ENCODE measurements around the gene MLLT6. TPM values are rescaled to one million over a fixed set of nuclear protein-coding genes. Genes with fewer than 3 reads are reported as not detected.

The MLLT6 gene
- total and polyA plus RNA-seq, 7 donors = 16.3 to 120 (median 78.5) TPM

DNA sequence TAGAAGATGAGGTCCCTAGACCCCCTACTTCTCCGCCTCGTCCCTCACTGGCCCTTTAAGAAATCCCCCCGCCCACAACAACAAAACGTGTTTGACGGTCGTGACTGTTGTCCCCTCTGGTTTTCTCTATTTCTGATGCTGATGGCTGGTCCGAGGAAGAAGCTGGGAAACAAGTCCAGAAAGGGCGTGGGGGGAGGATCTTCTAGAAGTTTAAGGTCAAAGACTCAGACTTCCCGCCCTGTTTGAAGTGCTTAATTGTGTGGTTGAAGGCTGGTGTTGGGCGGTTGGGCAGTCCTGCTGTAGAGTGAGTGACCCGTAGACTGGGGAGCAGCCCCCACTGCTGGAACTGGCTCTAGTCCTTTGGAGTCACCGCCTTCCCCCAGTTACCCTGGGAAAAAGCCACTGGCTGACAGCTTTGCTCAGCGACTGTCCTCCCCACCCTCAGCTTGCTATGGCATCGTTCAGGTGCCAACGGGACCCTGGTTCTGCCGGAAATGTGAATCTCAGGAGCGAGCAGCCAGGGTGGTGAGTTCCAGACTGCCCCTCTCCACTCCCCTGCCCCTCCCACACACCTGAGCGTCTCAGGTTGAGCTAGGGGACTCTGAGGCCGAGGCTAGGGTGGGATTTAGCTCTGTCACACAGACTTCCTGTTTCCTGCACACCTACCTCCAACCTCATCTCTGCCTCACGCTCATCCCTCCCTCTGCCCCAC, 1.6 kb downstream of the MLLT6 start:
- TF ChIP-seq, protein P1, sequence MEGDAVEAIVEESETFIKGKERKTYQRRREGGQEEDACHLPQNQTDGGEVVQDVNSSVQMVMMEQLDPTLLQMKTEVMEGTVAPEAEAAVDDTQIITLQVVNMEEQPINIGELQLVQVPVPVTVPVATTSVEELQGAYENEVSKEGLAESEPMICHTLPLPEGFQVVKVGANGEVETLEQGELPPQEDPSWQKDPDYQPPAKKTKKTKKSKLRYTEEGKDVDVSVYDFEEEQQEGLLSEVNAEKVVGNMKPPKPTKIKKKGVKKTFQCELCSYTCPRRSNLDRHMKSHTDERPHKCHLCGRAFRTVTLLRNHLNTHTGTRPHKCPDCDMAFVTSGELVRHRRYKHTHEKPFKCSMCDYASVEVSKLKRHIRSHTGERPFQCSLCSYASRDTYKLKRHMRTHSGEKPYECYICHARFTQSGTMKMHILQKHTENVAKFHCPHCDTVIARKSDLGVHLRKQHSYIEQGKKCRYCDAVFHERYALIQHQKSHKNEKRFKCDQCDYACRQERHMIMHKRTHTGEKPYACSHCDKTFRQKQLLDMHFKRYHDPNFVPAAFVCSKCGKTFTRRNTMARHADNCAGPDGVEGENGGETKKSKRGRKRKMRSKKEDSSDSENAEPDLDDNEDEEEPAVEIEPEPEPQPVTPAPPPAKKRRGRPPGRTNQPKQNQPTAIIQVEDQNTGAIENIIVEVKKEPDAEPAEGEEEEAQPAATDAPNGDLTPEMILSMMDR (IDR thresholded peaks at IDR 0.05) = no peak
- 15 to 24% (median 19%) methylated on average over 20 of the region's 20 CpGs for WGBS, 3 donors
- ATAC-seq = no peak
- Histone ChIP-seq H3K27me3 (ENCODE audit: insufficient read depth in 3 of 3, low read length in 2 of 3) (no peaks in the 10 kb centered on the region), H3K27ac (peak overlapping the region; percentile 98), H3K36me3 (ENCODE audit: insufficient read depth in 1 of 2, low read depth in 1 of 2) (peaks cover 0 to 42% of the 10 kb centered on the region in 2 donors), H3K9me3 (no peaks in the 10 kb centered on the region), H3K4me1 (peaks cover 56% of the 10 kb centered on the region), H3K4me3 (peak overlapping the region; percentile 97)
- intact Hi-C loops (cut with DNase I) = no loop called here
- no peak for DNase-seq

DNA sequence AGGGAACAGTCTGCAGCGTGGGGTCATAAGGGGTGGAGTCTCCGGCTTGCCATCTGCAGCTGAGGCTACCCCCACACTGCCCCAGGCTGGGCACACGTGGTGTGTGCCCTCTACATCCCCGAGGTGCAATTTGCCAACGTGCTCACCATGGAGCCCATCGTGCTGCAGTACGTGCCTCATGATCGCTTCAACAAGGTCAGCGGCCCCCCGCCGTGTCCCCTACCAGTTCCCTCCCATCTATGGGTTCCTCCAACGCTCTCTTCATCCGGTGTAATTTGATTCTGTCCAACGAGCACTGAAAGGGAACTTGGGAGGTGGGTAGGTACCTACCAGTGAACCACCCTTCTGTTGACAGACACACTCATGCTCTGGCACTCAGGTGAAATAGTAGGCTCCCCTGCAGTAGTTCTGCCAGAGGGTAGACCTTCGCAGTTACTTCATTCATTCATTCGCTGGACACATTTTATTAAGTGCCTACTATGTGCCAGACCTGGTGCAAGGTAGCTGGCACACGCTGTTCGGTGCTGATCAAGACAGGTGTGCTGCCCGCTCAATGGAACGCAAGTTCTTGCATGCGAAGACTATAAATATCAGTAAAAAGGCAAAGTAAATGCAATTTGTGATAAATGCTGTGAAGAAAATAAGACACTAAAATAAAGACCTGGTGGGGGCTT, 2.7 kb downstream of the MLLT6 start:
- H3K4me3 ChIP-seq = peak overlapping the region; percentile 97
- H3K4me1 ChIP-seq = peaks cover 62% of the 10 kb centered on the region
- intact Hi-C loops (cut with DNase I) = no loop called here
- H3K9me3 ChIP-seq = no peaks in the 10 kb centered on the region
- peaks cover 0 to 53% of the 10 kb centered on the region in 2 donors for H3K36me3 ChIP-seq (ENCODE audit: insufficient read depth in 1 of 2, low read depth in 1 of 2)
- WGBS, 3 donors = 65 to 79% (median 73%) methylated on average over 21 of the region's 21 CpGs
- ATAC-seq (no peak), DNase-seq (no peak)
- no peaks in the 10 kb centered on the region for H3K27me3 ChIP-seq (ENCODE audit: insufficient read depth in 3 of 3, low read length in 2 of 3)
- TF ChIP-seq, protein P1 (IDR thresholded peaks at IDR 0.05) = no peak
- peak overlapping the region; percentile 98 for H3K27ac ChIP-seq

DNA sequence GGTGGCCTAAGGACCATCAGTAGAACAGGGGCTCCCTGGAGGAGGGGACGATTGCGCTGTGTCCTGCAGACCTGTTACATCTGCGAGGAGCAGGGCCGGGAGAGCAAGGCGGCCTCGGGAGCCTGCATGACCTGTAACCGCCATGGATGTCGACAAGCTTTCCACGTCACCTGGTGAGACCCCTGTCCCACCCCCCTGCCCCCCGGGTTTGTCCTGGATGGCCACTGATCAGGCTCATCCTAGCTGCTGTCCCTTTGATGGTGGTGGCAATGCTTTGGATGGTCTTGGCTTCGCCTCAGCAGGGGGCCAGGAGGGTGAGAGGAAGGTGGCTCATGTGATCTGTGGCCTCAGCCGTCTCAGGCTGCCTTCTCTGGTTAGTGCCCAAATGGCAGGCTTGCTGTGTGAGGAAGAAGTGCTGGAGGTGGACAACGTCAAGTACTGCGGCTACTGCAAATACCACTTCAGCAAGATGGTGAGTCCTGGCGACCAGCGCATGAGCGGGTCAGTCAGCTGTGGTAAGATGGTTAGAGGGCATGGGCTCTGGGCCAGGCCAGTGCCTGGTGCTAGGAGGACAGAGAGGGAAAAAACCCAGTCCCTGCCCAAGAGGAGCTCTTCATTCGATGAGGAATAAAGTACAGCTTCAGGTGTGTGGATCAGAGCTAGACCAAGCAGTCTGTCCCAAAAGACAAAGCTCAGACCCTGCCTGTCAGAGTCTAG, 4.2 kb downstream of the MLLT6 start:
- Histone ChIP-seq H3K27ac (peak overlapping the region; percentile 83), H3K9me3 (no peaks in the 10 kb centered on the region), H3K27me3 (ENCODE audit: insufficient read depth in 3 of 3, low read length in 2 of 3) (no peaks in the 10 kb centered on the region), H3K4me1 (peaks cover 54% of the 10 kb centered on the region), H3K36me3 (ENCODE audit: insufficient read depth in 1 of 2, low read depth in 1 of 2) (peaks cover 0 to 68% of the 10 kb centered on the region in 2 donors), H3K4me3 (peak overlapping the region; percentile 6)
- TF ChIP-seq, protein P1 (IDR thresholded peaks at IDR 0.05) = no peak
- no peak for DNase-seq
- intact Hi-C loops (cut with DNase I) = no loop called here
- no peak for ATAC-seq
- 75 to 88% (median 78%) methylated on average over 18 of the region's 18 CpGs for WGBS, 3 donors

DNA sequence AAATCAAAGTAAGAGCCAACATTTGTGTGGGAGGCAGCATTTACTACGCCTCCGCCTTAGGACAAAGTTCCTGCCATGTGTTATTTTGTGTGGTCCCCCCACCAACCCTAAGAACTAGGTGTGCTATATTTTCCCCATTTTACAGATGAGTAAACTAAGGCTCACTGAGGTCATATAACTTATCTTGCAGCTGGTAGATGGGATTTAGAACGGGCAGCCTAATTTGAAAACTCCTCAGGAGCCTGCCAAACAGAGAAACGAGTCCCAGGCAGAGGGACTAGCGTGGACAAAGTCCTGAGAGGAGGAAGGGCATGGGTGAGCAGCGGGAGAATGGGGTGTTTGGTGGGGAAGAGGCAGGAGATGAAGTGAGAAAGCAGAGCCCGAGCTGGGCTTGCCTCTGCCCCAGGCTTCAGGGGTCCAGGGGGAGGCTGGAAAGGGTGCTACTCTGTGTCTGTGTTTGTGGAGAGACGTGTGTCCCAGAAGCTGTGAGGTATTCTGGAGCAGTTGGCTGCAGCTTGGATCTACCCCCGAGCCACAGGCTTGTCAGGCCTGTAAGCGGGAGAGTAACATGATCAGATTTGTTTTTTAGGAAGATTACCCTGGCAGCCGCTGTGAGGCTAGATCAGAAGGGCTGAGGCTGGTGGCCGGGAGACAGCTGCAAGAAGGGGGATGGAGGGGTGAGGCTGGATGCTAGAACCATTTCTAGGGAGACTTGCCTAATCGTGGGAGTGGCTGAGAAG, 5.0 kb downstream of the MLLT6 start:
- no peak for DNase-seq

More for the DNA sequence above, 5.0 kb downstream of the MLLT6 start:
- Histone ChIP-seq H3K4me1 (peaks cover 54% of the 10 kb centered on the region), H3K36me3 (ENCODE audit: insufficient read depth in 1 of 2, low read depth in 1 of 2) (peaks cover 0 to 76% of the 10 kb centered on the region in 2 donors), H3K4me3 (peak overlapping the region; percentile 6), H3K27me3 (ENCODE audit: insufficient read depth in 3 of 3, low read length in 2 of 3) (no peaks in the 10 kb centered on the region), H3K27ac (peak overlapping the region; percentile 83), H3K9me3 (no peaks in the 10 kb centered on the region)
- ATAC-seq = peak; percentile 30 to 82 (median 53)
- 34 to 42% (median 35%) methylated on average over 13 of the region's 13 CpGs for WGBS, 3 donors
- intact Hi-C loops (cut with DNase I) = loop anchor here in 1 of 2 donors (2.0 kb wide), 1 partner anchor 19 kb away; no protein-coding TSS in a partner anchor
- TF ChIP-seq, protein P1 (IDR thresholded peaks at IDR 0.05) = no peak

All from psoas muscle (tissue), 8 donors.